Mesenchymal stem cell (in vitro differentiated cells and primary cell): ENCODE results near the gene TMEM134.
A peak's percentile ranks its signal among the peaks of the same experiment; 100 is the strongest.

Experiments used
- DNase-seq: peaks from one replicate; pipeline ENCODE4 v3.0.0-alpha.2; 2013
- H2AFZ ChIP-seq: one replicate; pipeline ENCODE4 v1.6.1; 2013; ENCODE audit warnings: low read depth, mild to moderate bottlenecking, control low read depth, inconsistent platforms, low read length, moderate library complexity
- H2AK5ac ChIP-seq: 2 replicates; pipeline ENCODE4 v1.6.1; 2013; ENCODE audit warnings: low read length, moderate library complexity, mild to moderate bottlenecking, inconsistent platforms; ENCODE audit not compliant: severe bottlenecking
- H2BK120ac ChIP-seq: one replicate; pipeline ENCODE4 v1.6.1; 2013; ENCODE audit warnings: low read depth, mild to moderate bottlenecking, inconsistent platforms, low read length, moderate library complexity
- H2BK12ac ChIP-seq, 2 experiments: one replicate each; pipeline ENCODE4 v1.6.1; 2013; ENCODE audit warnings: inconsistent platforms in 2 of 2, low read length in 2 of 2, mild to moderate bottlenecking in 2 of 2, moderate library complexity in 2 of 2, control low read depth in 1 of 2
- H2BK15ac ChIP-seq: one replicate; pipeline ENCODE4 v1.6.1; 2013; ENCODE audit warnings: mild to moderate bottlenecking, low read depth, inconsistent platforms; ENCODE audit not compliant: poor library complexity, severe bottlenecking
- H2BK5ac ChIP-seq: 2 replicates; pipeline ENCODE4 v1.6.1; 2013; ENCODE audit warnings: low read depth, mild to moderate bottlenecking, low read length, control low read depth, inconsistent platforms; ENCODE audit not compliant: poor library complexity, severe bottlenecking
- H3K14ac ChIP-seq, 2 experiments: one replicate each; pipeline ENCODE4 v1.6.1; 2013; ENCODE audit warnings: inconsistent platforms in 2 of 2, low read length in 2 of 2, control low read depth in 1 of 2, mild to moderate bottlenecking in 1 of 2, moderate library complexity in 1 of 2
- H3K18ac ChIP-seq, 2 experiments: one replicate each; pipeline ENCODE4 v1.6.1; 2013; ENCODE audit warnings: inconsistent platforms in 2 of 2, low read length in 2 of 2, control low read depth in 1 of 2, low read depth in 1 of 2, mild to moderate bottlenecking in 1 of 2
- H3K23ac ChIP-seq, 2 experiments: one replicate each; pipeline ENCODE4 v1.6.1; 2013; ENCODE audit warnings: inconsistent platforms in 2 of 2, low read length in 2 of 2, mild to moderate bottlenecking in 2 of 2, moderate library complexity in 2 of 2, control low read depth in 1 of 2
- H3K27ac ChIP-seq: 2 replicates; pipeline ENCODE4 v1.5.1; 2013; ENCODE audit warnings: mild to moderate bottlenecking, moderate library complexity, low read length, control low read depth, inconsistent platforms; ENCODE audit not compliant: poor library complexity, severe bottlenecking
- H3K27me3 ChIP-seq, 2 experiments: 2 replicates each; pipeline versions ENCODE4 v1.6.1 to v1.7.0; 2013; ENCODE audit warnings: low read length in 2 of 2, mild to moderate bottlenecking in 2 of 2, moderate library complexity in 2 of 2, control low read depth in 1 of 2, inconsistent platforms in 1 of 2; ENCODE audit not compliant: control insufficient read depth in 1 of 2, insufficient read depth in 1 of 2
- H3K36me3 ChIP-seq, 2 experiments: 2 replicates each; pipeline versions ENCODE4 v1.6.1 to v1.7.0; 2013; ENCODE audit warnings: low read length in 2 of 2, control low read depth in 1 of 2, inconsistent platforms in 1 of 2, low read depth in 1 of 2, mild to moderate bottlenecking in 1 of 2; ENCODE audit not compliant: insufficient read depth in 2 of 2, control insufficient read depth in 1 of 2
- H3K4ac ChIP-seq, 2 experiments: one replicate each; pipeline ENCODE4 v1.6.1; 2013; ENCODE audit warnings: inconsistent platforms in 2 of 2, low read length in 2 of 2, mild to moderate bottlenecking in 2 of 2, moderate library complexity in 2 of 2, control low read depth in 1 of 2, low read depth in 1 of 2
- H3K4me1 ChIP-seq: 2 replicates; pipeline ENCODE4 v1.6.1; 2013; ENCODE audit warnings: low read depth, low read length, control low read depth; ENCODE audit not compliant: control insufficient read depth, insufficient read depth
- H3K4me2 ChIP-seq: 2 replicates; pipeline ENCODE4 v1.6.1; 2013; ENCODE audit warnings: low read length, mild to moderate bottlenecking, inconsistent platforms; ENCODE audit not compliant: poor library complexity, severe bottlenecking
- H3K4me3 ChIP-seq, 2 experiments: 2 replicates each; pipeline versions ENCODE4 v1.5.1 to v1.7.0; 2013; ENCODE audit warnings: low read length in 2 of 2, mild to moderate bottlenecking in 2 of 2, control low read depth in 1 of 2, low read depth in 1 of 2; ENCODE audit not compliant: insufficient read depth in 1 of 2
- H3K79me1 ChIP-seq: replicated peaks from 2 replicates; pipeline ENCODE4 v1.6.1; 2013; ENCODE audit warnings: mild to moderate bottlenecking, control low read depth, low read length, inconsistent platforms; ENCODE audit not compliant: poor library complexity, severe bottlenecking
- H3K9ac ChIP-seq: 2 replicates; pipeline ENCODE4 v1.7.0; 2013; ENCODE audit warnings: mild to moderate bottlenecking, low read length, moderate library complexity
- H3K9me3 ChIP-seq: 2 replicates; pipeline ENCODE4 v1.7.0; 2013; ENCODE audit warnings: mild to moderate bottlenecking, low read length; ENCODE audit not compliant: control insufficient read depth
- H4K8ac ChIP-seq: one replicate; pipeline ENCODE4 v1.6.1; 2013; ENCODE audit warnings: inconsistent platforms, mild to moderate bottlenecking, low read length, moderate library complexity
- H4K91ac ChIP-seq: one replicate; pipeline ENCODE4 v1.6.1; 2013; ENCODE audit warnings: mild to moderate bottlenecking, low read length, inconsistent platforms
- WGBS: methylation state at CpG from one replicate; pipeline ENCODE4 v1.1.7; 2013; ENCODE audit warnings: mixed read lengths; 5-methylcytosine and 5-hydroxymethylcytosine counted together

The TMEM134 gene

DNA sequence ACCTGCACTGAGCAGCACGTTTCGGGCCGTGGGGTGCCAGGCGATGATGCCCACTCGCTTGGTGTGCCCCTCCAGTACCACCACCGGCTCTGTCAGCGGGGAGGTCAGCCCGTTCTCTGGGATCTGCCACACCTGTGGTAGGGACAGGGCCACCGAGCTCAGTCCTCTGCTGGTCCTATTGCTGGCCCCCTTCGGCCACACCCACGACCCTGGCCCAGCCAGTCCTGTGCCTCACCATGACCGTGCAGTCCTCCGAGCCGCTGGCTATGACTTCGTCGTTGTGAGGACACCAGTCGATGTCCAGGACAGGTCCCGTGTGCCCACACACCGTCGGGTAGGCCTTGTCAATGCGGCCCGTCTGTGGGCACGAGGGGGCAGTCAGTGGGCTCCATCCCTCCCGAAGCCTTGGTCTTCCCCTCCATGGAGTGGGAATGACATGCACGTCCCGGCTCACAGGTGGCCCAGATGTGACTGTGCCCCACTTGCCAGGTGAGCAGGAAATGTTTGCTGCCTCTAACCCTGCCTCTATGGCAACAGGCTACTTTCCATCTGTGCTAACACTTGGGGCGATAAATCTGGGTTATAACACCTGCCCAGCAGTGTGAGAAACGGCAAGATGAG lies 27.2 kb downstream of the TMEM134 start:
- no peak overlapping the region for H2BK15ac ChIP-seq
- WGBS, result 94% methylated on average over 28 of the region's 28 CpGs
- H3K4me2 ChIP-seq, result peak overlapping the region; percentile 89
- peaks cover 58% of the 10 kb centered on the region for H3K4me1 ChIP-seq
- H3K9ac ChIP-seq, result peak overlapping the region; percentile 91
- H3K4me3 ChIP-seq, result peak overlapping the region; percentile 64 to 90
- H3K23ac ChIP-seq, result no peak overlapping the region
- DNase-seq, result no peak
- no peak overlapping the region for H3K18ac ChIP-seq
- peak overlapping the region; percentile 0 for H4K8ac ChIP-seq
- no peak overlapping the region for H3K27ac ChIP-seq
- H3K14ac ChIP-seq, result no peak overlapping the region
- no peak overlapping the region for H4K91ac ChIP-seq
- H3K36me3 ChIP-seq, result peaks cover 40 to 54% of the 10 kb centered on the region in 2 experiments
- H2BK5ac ChIP-seq, result no peak overlapping the region
- H3K79me1 ChIP-seq, result peaks cover 1% of the 10 kb centered on the region
- H3K9me3 ChIP-seq, result no peaks in the 10 kb centered on the region
- no peak overlapping the region for H2AK5ac ChIP-seq
- no peaks in the 10 kb centered on the region for H3K27me3 ChIP-seq
- no peak overlapping the region for H3K4ac ChIP-seq
- H2AFZ ChIP-seq, result no peak overlapping the region
- H2BK120ac ChIP-seq, result no peak overlapping the region
- no peak overlapping the region for H2BK12ac ChIP-seq

DNA sequence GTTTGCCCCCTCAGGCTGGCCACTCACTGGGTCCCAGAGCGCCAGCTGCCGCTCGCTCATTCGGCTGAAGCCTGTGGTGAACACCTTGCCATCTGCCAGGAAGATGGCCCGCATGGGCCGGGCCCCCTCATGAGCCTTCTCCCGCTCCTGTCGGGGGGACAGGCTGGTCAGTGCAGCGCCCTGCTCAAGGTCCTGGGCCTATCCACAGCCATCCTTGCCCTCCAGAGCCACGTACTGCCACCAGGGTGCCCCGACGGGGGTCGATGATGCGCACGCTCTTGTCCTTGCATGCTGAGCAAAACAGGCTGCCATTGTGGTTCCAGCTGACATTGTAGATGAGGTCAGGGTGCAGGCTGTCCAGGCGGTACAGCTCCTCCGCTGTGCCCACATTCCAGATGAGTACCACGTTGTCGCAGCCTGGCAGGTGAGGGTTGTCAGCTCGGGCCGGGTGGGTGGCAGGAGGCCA lies 27.9 kb downstream of the TMEM134 start:
- no peak overlapping the region for H3K4ac ChIP-seq
- no peak overlapping the region for H3K27ac ChIP-seq
- H3K4me2 ChIP-seq, result no peak overlapping the region
- peaks cover 1% of the 10 kb centered on the region for H3K79me1 ChIP-seq
- no peak overlapping the region for H2BK120ac ChIP-seq
- H3K9ac ChIP-seq, result no peak overlapping the region
- H4K8ac ChIP-seq, result no peak overlapping the region
- peaks cover 40 to 59% of the 10 kb centered on the region in 2 experiments for H3K36me3 ChIP-seq
- no peak overlapping the region for H3K18ac ChIP-seq
- peak overlapping the region; percentile 34 for H4K91ac ChIP-seq
- H3K14ac ChIP-seq, result no peak overlapping the region
- peaks cover 65% of the 10 kb centered on the region for H3K4me1 ChIP-seq
- no peak overlapping the region for H2BK12ac ChIP-seq
- H3K23ac ChIP-seq, result no peak overlapping the region
- no peaks in the 10 kb centered on the region for H3K9me3 ChIP-seq
- H2AK5ac ChIP-seq, result no peak overlapping the region
- WGBS, result 96% methylated on average over 21 of the region's 21 CpGs
- no peak overlapping the region for H2AFZ ChIP-seq
- H3K4me3 ChIP-seq, result no peak overlapping the region
- H3K27me3 ChIP-seq, result no peaks in the 10 kb centered on the region
- DNase-seq, result no peak
- H2BK15ac ChIP-seq, result no peak overlapping the region
- H2BK5ac ChIP-seq, result no peak overlapping the region

DNA sequence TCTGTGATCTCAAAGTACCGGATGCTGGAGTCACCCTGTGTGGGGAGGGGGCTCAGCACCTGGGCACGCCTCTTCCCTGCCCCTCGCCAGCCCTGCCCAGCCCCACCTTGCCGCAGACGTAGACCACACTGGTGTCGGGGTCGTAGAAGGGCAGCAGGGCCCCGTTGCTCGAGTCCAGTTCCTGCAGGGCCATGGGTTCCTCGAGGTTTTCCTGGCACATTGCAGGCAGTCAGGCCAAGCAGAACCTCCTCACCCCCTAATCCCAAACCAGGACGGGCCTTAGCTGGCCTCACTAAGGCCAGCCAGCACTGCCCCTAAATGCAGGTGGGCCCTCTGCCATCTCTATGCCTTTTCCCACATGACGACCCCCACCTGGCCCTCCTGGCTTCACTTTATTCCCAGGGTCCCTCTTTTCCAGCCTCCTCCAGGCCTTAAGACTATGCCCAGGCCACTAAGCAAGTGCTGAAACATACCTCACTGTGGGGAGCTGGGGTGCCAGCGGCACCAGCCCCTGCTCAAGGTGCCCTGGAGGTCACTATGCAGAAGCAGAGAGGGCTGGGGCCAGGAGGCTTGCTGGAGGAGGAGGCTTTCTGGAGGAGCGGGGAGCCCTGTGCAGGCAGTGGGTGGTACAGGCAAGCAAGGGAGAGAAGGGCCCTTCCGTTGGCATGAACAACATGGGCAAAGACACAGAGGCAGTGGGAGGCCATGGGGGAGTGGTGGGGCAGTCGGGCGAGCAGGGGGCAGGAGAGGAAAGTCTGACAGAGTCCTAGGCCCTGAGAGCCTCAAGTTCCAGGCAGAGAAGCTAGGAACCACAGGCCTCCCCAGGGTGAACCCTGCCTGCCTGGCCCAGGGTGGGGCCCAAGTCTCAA lies 28.6 kb downstream of the TMEM134 start:
- no peak overlapping the region for H2AFZ ChIP-seq
- no peak overlapping the region for H3K9ac ChIP-seq
- H3K36me3 ChIP-seq, result peaks cover 45 to 66% of the 10 kb centered on the region in 2 experiments
- WGBS, result 91% methylated on average over 17 of the region's 17 CpGs
- H3K9me3 ChIP-seq, result no peaks in the 10 kb centered on the region
- no peak overlapping the region for H2BK15ac ChIP-seq
- no peak overlapping the region for H4K8ac ChIP-seq
- H2BK12ac ChIP-seq, result peak overlapping the region in 1 of 2 experiments; percentile 26
- H3K27me3 ChIP-seq, result no peaks in the 10 kb centered on the region
- H3K23ac ChIP-seq, result no peak overlapping the region
- H3K4me2 ChIP-seq, result no peak overlapping the region
- H2BK5ac ChIP-seq, result no peak overlapping the region
- DNase-seq, result no peak
- H3K4me1 ChIP-seq, result peaks cover 72% of the 10 kb centered on the region
- H3K4me3 ChIP-seq, result no peak overlapping the region
- H3K14ac ChIP-seq, result no peak overlapping the region
- H3K79me1 ChIP-seq, result peaks cover 7% of the 10 kb centered on the region
- no peak overlapping the region for H2AK5ac ChIP-seq
- no peak overlapping the region for H2BK120ac ChIP-seq
- peak overlapping the region; percentile 0 for H3K27ac ChIP-seq
- H4K91ac ChIP-seq, result no peak overlapping the region
- H3K18ac ChIP-seq, result no peak overlapping the region
- no peak overlapping the region for H3K4ac ChIP-seq
